Pancreas (tissue), 10 donors: ENCODE measurements around the gene ADAMTS8. TPM values are rescaled to one million over a fixed set of nuclear protein-coding genes. Genes with fewer than 3 reads are reported as not detected.
"Not testable (repeated sequence)": the region's sequence is repeated elsewhere in the genome, so short reads cannot be mapped to it uniquely, and the experiment has no call there.

Source experiments
- ATAC-seq, 4 donors: fragments of 200-7000 bp; cut with Tn5 transposase; one replicate each; pipeline versions ENCODE4 v1.8.0 to v1.9.1; 2020; ENCODE audit warnings: mild to moderate bottlenecking in 4 of 4, moderate library complexity in 4 of 4
- DNase-seq, 6 donors: peaks; one replicate each; pipeline ENCODE4 v3.0.0-alpha.2; 2020
- FAIRE-seq: peaks from 2 replicates; lab custom pipeline; 2012; peaks lifted over from hg19 to GRCh38; lab: Jason Lieb, UNC
- H3K27ac ChIP-seq, 4 donors: fragments of 200-600 bp; sonication (generic); 1 replicate in 3 of 4; 2 replicates in 1 of 4; pipeline versions ENCODE4 v1.5.0 to v1.8.0; 2020
- H3K27me3 ChIP-seq, 4 donors: fragments of 200-600 bp; one replicate each; pipeline ENCODE4 v1.8.0; 2021
- H3K36me3 ChIP-seq, 3 donors: fragments of 200-600 bp; sonication (generic) in 1 of 3; one replicate each; pipeline versions ENCODE4 v1.5.0 to v1.8.0; 2020 to 2021
- H3K4me1 ChIP-seq, 3 donors: fragments of 200-600 bp; one replicate each; pipeline ENCODE4 v1.8.0; 2021
- H3K4me3 ChIP-seq, 4 donors: fragments of 200-600 bp; sonication (generic) in 2 of 4; one replicate each; pipeline versions ENCODE4 v1.5.0 to v1.8.0; 2020 to 2021
- H3K9me3 ChIP-seq, 4 donors: fragments of 200-600 bp; one replicate each; pipeline ENCODE4 v1.8.0; 2021
- CTCF ChIP-seq, 4 donors: fragments of 200-600 bp; sonication (generic) in 3 of 4; IDR thresholded peaks; one replicate each; pipeline versions ENCODE4 v1.5.0 to v1.8.0; 2021; ENCODE audit warnings: antibody characterized with exemption in 4 of 4
- whole genome bisulfite sequencing, 2 donors: extraction: QIAGEN DNeasy Blood & Tissue Kit; methylation state at CpG; one replicate each; pipeline ENCODE4 v1.1.7; 2013; 5-methylcytosine and 5-hydroxymethylcytosine counted together
- intact Hi-C, 3 donors: fragments of 100-400 bp; cut with DNase I; formaldehyde crosslinking; loops; one replicate each; pipeline versions ENCODE4 v1.11.1 to v1.14.2; 2022
- polyA plus RNA-seq, 2 donors: library from polyadenylated mRNA; stranded (reverse); fragments of 200-250 nt; gene quantifications; one replicate each; pipeline ENCODE4 v1.2.3, GENCODE V29; 2013
- total RNA-seq, 6 donors: library from RNA; stranded (reverse); fragmentation: NEBNext Ultra II Directional in 4 of 6; extraction: Animal tissue kit (Norgen Biotek cat#: 25700) in 4 of 6; gene quantifications; one replicate each; pipeline versions ENCODE4 v1.2.1 to v1.2.4, GENCODE V29; 2021 to 2023
- donor health status: healthy with polysubstance abuse.
- donor health status: DM: no; HTN: no; CAD: no; lungs with moderate emphysema.
- donor health status: DM: no; HTN: no; CAD: no.
- donor health status: control.
- donor health status: control.
- donor health status: Bipolar disorder and iron deficiency.
- donor health status: DM: yes; HTN: yes; CAD: no.
- donor health status: DM: no; HTN: no; CAD: no.
- donor health status: DM: no; HTN: no; CAD: no.
- donor health status: DM: yes; HTN: yes; CAD: no.

ADAMTS8 gene
- total and polyA plus RNA-seq, 8 donors = 0.04 to 1.6 (median 0.42) TPM; not detected in 1

- TF ChIP-seq CTCF (IDR thresholded peaks at IDR 0.05) = no peak
- H3K4me1 ChIP-seq = no peaks in the 10 kb centered on the region
- no peaks in the 10 kb centered on the region for H3K9me3 ChIP-seq
- no peak overlapping the region for H3K27ac ChIP-seq
- no peaks in the 10 kb centered on the region for H3K36me3 ChIP-seq
- WGBS, 2 donors = 72 to 95% methylated on average over 2 of the region's 2 CpGs
- H3K27me3 ChIP-seq = no peaks in the 10 kb centered on the region
- ATAC-seq = no peak
- no peak for FAIRE-seq
- DNase-seq = no peak
- intact Hi-C loops = no loop called here
- no peak overlapping the region for H3K4me3 ChIP-seq
These were observed 13.3 kb upstream of the ADAMTS8 start for GRCh38 chr11:130441719-130442118.

GRCh38 chr11:130439876-130440275, 11.5 kb upstream of the ADAMTS8 start:
- H3K4me3 ChIP-seq = no peak overlapping the region
- H3K36me3 ChIP-seq = no peaks in the 10 kb centered on the region
- no peaks in the 10 kb centered on the region for H3K4me1 ChIP-seq
- DNase-seq (no peak), ATAC-seq (no peak), FAIRE-seq (no peak)
- TF ChIP-seq CTCF (IDR thresholded peaks at IDR 0.05) = no peak
- 74 to 86% methylated on average over 6 of the region's 6 CpGs for WGBS, 2 donors
- no peaks in the 10 kb centered on the region for H3K27me3 ChIP-seq
- no peaks in the 10 kb centered on the region for H3K9me3 ChIP-seq
- intact Hi-C loops = loop anchor here in 2 of 3 donors (5.0 to 10.0 kb wide), 2 partner anchors 422 to 425 kb away; no protein-coding TSS in a partner anchor
- H3K27ac ChIP-seq = no peak overlapping the region

GRCh38 chr11:130439160-130439519, 10.7 kb upstream of the ADAMTS8 start:
- ATAC-seq = no peak
- no peak overlapping the region for H3K4me3 ChIP-seq
- FAIRE-seq = no peak
- H3K36me3 ChIP-seq = no peaks in the 10 kb centered on the region
- intact Hi-C loops = loop anchor here in 2 of 3 donors (5.0 to 10.0 kb wide), 2 partner anchors 423 to 426 kb away; no protein-coding TSS in a partner anchor
- DNase-seq = no peak
- no peaks in the 10 kb centered on the region for H3K4me1 ChIP-seq
- H3K9me3 ChIP-seq = no peaks in the 10 kb centered on the region
- WGBS, 2 donors = 87 to 91% methylated on average over 4 of the region's 4 CpGs
- H3K27ac ChIP-seq = no peak overlapping the region
- no peak for TF ChIP-seq CTCF (IDR thresholded peaks at IDR 0.05)
- H3K27me3 ChIP-seq = no peaks in the 10 kb centered on the region

GRCh38 chr11:130438401-130439159, 10.2 kb upstream of the ADAMTS8 start:
- not testable (repeated sequence) for H3K27me3 ChIP-seq, FAIRE-seq, H3K4me1 ChIP-seq, H3K9me3 ChIP-seq, H3K4me3 ChIP-seq, DNase-seq, H3K27ac ChIP-seq, ATAC-seq, H3K36me3 ChIP-seq
- 85 to 88% methylated on average over 10 of the region's 10 CpGs for WGBS, 2 donors
- intact Hi-C loops = loop anchor here in 2 of 3 donors (5.0 to 10.0 kb wide), 2 partner anchors 424 to 426 kb away; no protein-coding TSS in a partner anchor

- H3K27ac ChIP-seq = no peak overlapping the region
- no peaks in the 10 kb centered on the region for H3K4me1 ChIP-seq
- 85 to 87% methylated on average over 7 of the region's 7 CpGs for whole genome bisulfite sequencing, 2 donors
- no peak for FAIRE-seq
- H3K36me3 ChIP-seq = no peaks in the 10 kb centered on the region
- no peak for TF ChIP-seq CTCF (IDR thresholded peaks at IDR 0.05)
- H3K27me3 ChIP-seq = no peaks in the 10 kb centered on the region
- no peak for ATAC-seq
- no peak overlapping the region for H3K4me3 ChIP-seq
- H3K9me3 ChIP-seq = no peaks in the 10 kb centered on the region
- DNase-seq = no peak
- intact Hi-C loops = loop anchor here in 2 of 3 donors (5.0 to 10.0 kb wide), 2 partner anchors 424 to 427 kb away; no protein-coding TSS in a partner anchor
These were observed 9.4 kb upstream of the ADAMTS8 start for GRCh38 chr11:130437848-130438247.
